ENCODE data around the gene BSCL2. TPM values are rescaled to one million over a fixed set of nuclear protein-coding genes. Genes with fewer than 3 reads are reported as not detected.

The BSCL2 gene
- total and polyA plus RNA-seq, 2 of the 13 experiments (the other 11 are each of a cell fraction or from before 2014, with no cell fraction given) = 19.5 to 21.1 TPM

- peak; percentile 45; the same call in 1 of the 2 replicates for TF ChIP-seq ZNF563 (CRISPR knock-in tag; IDR thresholded peaks at IDR 0.05)
- TF ChIP-seq KDM1A (CRISPR knock-in tag; IDR thresholded peaks at IDR 0.05) = no peak
- TF ChIP-seq ZNF331 (CRISPR knock-in tag; IDR thresholded peaks at IDR 0.05) = no peak
- peak; percentile 79; the same call in 1 of the 2 replicates for TF ChIP-seq THAP7 (CRISPR knock-in tag; IDR thresholded peaks at IDR 0.05)
- TF ChIP-seq XRCC5 (optimal IDR thresholded peaks at IDR 0.05; ENCODE audit: low read length) = peak; percentile 70
- TF ChIP-seq RAD51 (IDR thresholded peaks at IDR 0.05; ENCODE audit: borderline replicate concordance) = peak; percentile 87
- TF ChIP-seq RARA (CRISPR knock-in tag; IDR thresholded peaks at IDR 0.05) = no peak
- TF ChIP-seq EHMT2 (IDR thresholded peaks at IDR 0.05; ENCODE audit: borderline replicate concordance, low read depth, low read length) = no peak
- no peak for TF ChIP-seq SKI (IDR thresholded peaks at IDR 0.05; ENCODE audit: partially characterized antibody)
- TF ChIP-seq, protein P1, sequence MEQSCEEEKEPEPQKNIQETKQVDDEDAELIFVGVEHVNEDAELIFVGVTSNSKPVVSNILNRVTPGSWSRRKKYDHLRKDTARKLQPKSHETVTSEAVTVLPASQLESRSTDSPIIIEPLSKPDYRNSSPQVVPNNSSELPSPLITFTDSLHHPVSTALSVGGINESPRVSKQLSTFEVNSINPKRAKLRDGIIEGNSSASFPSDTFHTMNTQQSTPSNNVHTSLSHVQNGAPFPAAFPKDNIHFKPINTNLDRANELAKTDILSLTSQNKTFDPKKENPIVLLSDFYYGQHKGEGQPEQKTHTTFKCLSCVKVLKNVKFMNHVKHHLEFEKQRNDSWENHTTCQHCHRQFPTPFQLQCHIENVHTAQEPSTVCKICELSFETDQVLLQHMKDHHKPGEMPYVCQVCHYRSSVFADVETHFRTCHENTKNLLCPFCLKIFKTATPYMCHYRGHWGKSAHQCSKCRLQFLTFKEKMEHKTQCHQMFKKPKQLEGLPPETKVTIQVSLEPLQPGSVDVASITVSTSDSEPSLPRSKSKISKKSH (CRISPR knock-in tag; IDR thresholded peaks at IDR 0.05; ENCODE audit: borderline replicate concordance) = no peak; the same call in 1 of the 2 replicates
- TF ChIP-seq ZNF841 (CRISPR knock-in tag; IDR thresholded peaks at IDR 0.05; ENCODE audit: borderline replicate concordance) = no peak
- TF ChIP-seq ZNF232 (CRISPR knock-in tag; IDR thresholded peaks at IDR 0.05; ENCODE audit: borderline replicate concordance) = no peak
- TF ChIP-seq KDM6A (CRISPR knock-in tag; IDR thresholded peaks at IDR 0.05; ENCODE audit: low read depth) = no peak
- TF ChIP-seq, protein P2, sequence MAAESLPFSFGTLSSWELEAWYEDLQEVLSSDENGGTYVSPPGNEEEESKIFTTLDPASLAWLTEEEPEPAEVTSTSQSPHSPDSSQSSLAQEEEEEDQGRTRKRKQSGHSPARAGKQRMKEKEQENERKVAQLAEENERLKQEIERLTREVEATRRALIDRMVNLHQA (CRISPR knock-in tag; IDR thresholded peaks at IDR 0.05) = no peak
- no peak for TF ChIP-seq HOXA5 (CRISPR knock-in tag; IDR thresholded peaks at IDR 0.05)
- peak; percentile 38 for TF ChIP-seq ZNF317 (CRISPR knock-in tag; IDR thresholded peaks at IDR 0.05)
- peak; percentile 74 for TF ChIP-seq UBTF (CRISPR knock-in tag; IDR thresholded peaks at IDR 0.05)
- TF ChIP-seq, protein P3, sequence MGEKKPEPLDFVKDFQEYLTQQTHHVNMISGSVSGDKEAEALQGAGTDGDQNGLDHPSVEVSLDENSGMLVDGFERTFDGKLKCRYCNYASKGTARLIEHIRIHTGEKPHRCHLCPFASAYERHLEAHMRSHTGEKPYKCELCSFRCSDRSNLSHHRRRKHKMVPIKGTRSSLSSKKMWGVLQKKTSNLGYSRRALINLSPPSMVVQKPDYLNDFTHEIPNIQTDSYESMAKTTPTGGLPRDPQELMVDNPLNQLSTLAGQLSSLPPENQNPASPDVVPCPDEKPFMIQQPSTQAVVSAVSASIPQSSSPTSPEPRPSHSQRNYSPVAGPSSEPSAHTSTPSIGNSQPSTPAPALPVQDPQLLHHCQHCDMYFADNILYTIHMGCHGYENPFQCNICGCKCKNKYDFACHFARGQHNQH (CRISPR knock-in tag; IDR thresholded peaks at IDR 0.05) = peak; percentile 60; the same call in 1 of the 2 replicates
- TF ChIP-seq GPBP1L1 (CRISPR knock-in tag; IDR thresholded peaks at IDR 0.05) = no peak
- no peak for TF ChIP-seq ZBTB1 (CRISPR knock-in tag; IDR thresholded peaks at IDR 0.05; ENCODE audit: borderline replicate concordance)
- TF ChIP-seq SIX1 (CRISPR knock-in tag; IDR thresholded peaks at IDR 0.05; ENCODE audit: borderline replicate concordance) = 0 out of 2 replicates have a peak, but pooled peaks have one; percentile 44
- TF ChIP-seq GLI4 (CRISPR knock-in tag; IDR thresholded peaks at IDR 0.05; ENCODE audit: borderline replicate concordance) = no peak; the same call in 1 of the 2 replicates
Measured at GRCh38 chr11:62678770-62679696, 28.2 kb downstream of the BSCL2 start, which contains the start of gene UBXN1 (continued).

Data from HepG2 (cell line).